GM21619 (cell line): ENCODE data around the gene RHBDL2.
A peak's percentile ranks its signal among the peaks of the same experiment; 100 is the strongest.
"Not testable (repeated sequence)": the region's sequence is repeated elsewhere in the genome, so short reads cannot be mapped to it uniquely, and the experiment has no call there.

Experiments
- ATAC-seq: cut with Tn5 transposase; IDR thresholded peaks from one replicate; pipeline ENCODE4 v1.9.1; 2021; ENCODE audit not compliant: unreplicated experiment

RHBDL2 gene

DNA sequence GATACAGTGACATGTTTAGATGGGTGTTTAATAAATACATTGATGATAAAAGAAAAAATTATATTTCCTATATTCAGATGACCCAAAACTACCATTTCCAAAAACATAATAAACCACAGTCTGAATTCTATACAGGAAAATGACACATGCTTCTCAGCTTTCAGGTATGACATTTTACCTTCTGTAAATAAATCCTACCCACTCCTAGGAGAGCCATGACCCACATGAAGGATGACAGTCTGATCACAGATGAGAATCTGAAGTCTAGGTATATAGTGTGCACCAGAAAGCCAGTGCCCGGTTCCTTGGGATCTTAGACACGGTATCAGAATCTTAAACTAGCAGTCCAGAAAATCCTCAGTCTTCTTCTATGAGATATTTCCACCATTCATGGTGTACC lies 56.5 kb downstream of the RHBDL2 start:
- ATAC-seq = no peak

DNA sequence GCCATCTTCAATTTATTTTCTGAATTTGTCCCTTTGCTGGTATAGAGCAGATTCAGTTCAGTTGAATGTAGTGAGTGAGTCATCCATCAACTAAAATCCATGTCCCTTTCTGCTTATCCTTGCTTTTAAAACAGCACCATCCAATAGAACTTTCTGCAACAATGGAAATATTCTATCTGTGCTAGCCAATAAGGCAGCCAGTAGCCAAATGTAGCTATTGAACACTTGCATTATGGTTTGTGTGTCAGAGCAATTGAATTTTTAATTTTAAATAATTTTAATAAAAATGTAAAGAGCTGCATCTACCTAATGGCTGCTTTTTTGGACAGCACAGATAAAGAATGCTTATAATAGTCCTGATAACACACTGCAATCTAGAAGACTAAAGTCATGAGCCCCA lies 60.1 kb downstream of the RHBDL2 start, which contains the start of gene GJA9:
TSS of gene GJA9 (minus strand) at position 101 of the 400 bp plus-strand sequence. CDS start 5,489 bp downstream, outside the sequence.
- no peak for ATAC-seq

DNA sequence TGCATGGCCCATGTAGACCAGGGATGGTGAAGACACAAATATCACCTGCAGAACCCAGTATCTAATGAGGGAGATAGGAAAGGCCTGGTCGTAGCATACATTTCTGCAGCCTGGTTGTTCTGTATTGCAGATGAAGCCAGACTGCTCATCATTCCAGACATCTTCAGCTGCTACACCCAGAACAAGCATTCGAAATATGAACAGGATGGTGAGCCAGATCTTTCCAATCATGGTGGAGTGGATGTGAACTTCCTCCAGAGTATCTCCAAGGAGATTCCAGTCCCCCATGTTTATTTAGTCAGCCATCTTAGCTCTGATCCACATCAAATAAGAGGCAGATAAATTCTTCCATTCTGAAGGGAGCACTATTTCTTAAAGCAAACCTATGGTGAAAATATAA lies 65.8 kb downstream of the RHBDL2 start:
- ATAC-seq = no peak

DNA sequence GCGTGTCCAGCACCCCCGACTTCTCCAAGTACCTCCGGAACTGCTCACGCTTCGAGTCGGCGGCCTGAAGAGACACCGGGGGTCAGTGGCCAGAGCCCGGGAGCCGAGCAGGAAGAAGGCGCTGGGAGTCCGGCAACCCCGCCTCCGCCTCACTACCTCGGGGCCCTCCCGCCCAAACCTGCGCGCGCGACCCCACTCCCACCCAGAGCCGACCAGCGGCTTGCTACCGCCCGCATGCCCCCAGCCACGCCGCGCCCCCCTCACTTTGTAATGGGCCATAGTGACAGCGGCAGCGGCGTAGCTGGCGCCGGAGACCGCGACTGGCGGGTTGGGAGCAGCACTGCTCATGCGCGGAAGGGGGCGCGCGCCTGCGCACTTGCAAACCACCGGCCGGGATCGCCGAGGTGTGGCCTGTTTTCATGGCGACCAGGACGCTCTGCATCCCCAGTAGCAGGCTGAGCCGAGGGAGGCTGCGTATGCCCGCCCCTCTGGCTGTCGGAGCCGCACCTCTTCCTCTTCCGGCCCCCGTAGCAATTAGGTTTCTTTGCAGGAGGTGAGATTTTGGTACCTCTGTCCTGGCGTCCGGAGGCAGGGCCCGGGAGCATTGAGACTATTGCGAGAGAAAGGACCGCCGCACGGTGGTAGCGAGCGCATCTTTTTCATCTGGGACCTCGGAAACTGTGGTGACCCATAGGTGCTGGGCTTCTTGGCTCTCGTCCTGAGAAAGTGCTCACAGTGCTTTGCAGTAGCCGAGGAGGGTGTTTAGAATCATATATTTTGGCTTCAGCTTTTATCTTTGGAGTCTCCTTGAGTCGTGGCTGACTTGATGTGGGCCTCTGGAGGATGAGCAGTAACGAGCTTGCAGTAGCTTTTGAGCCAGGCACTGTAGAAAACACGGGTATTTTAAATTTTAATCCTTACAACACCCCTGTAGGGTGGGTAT lies 68.3 kb downstream of the RHBDL2 start, which contains the start of gene MYCBP:
TSS of gene MYCBP (minus strand) at position 322 of the 943 bp plus-strand sequence. CDS start at position 279, 43 bp downstream.
- peak; percentile 92 for ATAC-seq

DNA sequence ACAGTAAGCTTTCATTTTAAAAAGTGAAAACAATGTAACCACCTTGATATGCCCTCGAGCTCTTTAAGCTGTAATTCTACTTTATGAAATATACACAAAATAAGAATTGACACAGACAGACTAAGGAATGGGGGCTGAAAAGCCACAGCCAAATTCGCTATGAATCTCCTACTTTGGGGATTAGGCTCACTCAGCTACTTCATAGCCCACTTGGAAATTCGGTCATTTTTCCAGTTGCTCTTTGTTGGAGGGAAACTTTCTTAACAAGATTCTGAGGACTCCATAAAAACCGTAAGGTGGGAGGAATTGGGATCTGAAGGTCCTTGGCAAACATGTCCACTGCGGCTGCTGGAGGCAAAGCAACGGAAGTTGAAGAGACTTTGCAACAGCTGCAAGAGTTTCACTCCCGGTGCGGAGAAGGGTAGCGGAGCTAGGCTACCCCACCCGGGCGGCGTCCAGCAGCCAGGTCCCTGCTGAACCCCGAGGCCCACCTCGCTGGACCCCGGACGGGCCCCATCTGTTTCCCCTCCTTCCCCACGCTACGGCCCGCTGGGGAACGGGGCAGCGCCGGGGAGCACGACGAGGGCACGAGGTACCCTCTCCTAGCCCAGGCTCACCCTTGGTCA lies 69.1 kb downstream of the RHBDL2 start:
- ATAC-seq = peak; percentile 28

DNA sequence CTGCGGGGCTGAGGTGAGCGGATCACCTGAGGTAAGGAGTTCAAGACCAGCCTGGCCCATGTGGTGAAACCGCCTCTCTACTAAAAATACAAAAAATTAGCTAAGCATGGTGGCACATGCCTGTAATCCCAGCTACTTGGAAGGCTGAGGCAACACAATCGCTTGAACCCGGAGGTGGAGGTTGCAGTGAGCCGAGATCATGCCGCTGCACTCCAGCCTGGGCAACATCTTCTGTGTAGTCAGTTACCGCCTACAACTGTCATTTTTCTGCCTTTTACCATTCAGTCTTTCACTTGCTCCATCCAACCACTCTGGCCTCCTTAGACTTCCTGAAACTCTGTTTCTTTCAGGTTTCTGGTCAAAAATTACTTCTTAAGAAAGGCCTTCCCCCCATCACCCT lies 70.6 kb downstream of the RHBDL2 start:
- no peak for ATAC-seq

DNA sequence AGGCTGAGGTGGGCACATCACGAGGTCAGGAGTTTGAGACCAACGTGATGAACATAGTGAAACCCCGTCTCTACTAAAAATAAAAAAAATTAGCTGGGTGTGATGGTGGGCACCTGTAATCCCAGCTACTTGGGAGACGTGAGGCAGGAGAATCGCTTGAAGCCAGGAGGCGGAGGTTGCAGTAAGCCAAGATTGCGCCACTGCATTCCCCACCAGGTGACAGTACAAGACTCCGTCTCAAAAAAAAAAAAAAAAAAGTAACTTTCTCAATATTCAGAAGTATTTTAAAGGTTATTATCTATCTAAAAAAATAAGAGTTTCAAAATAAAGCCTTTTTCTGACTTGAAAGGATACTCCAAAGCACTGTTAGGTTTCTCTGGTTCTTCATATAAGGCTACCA lies 74.4 kb downstream of the RHBDL2 start:
- ATAC-seq = no peak

DNA sequence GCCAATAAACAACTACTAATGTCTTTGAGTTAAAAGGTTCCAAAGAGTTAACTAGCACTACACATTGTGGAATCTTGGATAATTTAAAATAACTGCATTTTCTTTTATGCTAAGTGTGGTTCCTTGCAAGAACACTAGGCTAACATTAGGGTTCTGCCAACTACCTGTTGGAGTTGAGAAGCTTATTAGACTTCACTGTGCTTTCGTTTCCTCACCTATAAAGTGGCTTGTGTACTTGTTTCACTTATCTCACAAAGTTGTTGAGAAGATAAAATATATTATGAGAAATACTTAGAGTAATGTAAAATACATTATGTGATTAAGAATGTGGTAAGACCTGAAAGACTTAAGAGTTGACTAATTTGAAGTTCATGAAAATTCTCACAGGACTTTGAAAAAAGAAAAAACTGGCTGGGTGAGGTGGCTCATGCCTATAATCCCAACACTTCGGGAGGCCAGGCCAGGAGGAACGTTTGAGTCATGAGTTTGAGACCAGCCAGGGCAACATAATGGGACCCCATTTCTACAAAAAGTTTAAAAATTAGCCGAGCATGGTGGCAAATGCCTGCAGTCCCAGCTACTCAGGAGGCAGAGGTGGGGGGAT lies 76.4 kb downstream of the RHBDL2 start:
- ATAC-seq = no peak

DNA sequence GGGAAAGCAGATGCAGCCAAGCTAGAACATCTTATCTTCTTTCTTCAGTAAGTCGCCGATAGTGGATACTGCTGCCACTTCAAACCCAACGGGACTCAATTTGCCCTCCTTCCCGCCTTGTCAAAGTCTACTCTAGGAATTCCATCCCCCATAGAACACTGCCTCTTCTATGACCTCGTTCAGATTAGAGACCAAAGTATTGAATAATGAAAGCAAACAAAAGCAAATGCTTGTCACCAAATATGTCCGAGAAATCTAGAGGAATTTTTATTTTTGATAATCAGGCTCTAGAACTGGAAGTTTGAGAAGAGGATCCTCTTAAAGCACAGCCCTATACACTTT lies 81.2 kb downstream of the RHBDL2 start:
- no peak for ATAC-seq

DNA sequence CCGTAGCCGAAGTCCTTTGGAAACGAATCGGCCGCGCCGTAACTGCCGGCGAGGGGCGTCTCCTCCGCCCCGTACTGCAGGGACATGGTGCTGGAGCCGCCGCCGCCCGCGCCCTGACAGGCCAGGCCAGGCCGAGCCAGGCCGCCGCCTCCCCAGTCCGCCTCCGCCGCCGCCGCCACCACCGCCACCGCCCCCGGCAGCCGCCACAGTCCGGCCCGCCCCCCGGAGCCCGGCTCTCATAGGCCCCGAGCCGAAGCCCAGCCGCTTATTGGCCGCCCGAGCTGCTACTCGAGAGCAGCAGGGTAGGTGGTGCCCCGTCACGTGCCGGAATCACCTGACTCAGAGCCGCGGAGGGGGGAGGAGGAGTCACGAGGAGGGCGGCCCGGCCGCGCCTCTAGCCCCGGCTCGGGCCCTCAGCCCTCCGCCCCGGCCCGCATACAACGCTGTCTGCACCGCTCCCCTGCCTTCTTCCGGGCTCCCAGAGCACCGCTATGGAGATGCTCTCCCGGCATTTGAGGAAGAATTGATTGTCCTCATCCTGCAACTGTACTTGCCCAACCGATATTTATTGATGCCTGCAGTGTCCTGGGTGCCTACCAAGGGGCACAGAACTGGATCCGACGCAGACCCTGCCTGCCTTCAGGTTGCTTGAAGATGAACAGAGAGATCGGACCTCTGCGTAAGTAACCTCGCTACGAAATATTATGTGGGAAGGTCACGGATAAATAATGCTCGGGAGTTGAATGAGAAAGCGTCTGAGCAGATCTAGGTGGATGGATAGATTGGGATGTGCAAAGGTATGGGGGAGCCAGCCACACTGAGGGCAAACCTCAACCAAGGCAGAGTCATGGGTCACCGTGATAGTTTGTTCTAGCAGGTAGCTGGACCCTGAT lies 81.8 kb downstream of the RHBDL2 start, which contains the start of gene RRAGC:
TSS of gene RRAGC (minus strand) at position 212 of the 893 bp plus-strand sequence. CDS start at position 86, 126 bp downstream.
- ATAC-seq = peak; percentile 87

DNA sequence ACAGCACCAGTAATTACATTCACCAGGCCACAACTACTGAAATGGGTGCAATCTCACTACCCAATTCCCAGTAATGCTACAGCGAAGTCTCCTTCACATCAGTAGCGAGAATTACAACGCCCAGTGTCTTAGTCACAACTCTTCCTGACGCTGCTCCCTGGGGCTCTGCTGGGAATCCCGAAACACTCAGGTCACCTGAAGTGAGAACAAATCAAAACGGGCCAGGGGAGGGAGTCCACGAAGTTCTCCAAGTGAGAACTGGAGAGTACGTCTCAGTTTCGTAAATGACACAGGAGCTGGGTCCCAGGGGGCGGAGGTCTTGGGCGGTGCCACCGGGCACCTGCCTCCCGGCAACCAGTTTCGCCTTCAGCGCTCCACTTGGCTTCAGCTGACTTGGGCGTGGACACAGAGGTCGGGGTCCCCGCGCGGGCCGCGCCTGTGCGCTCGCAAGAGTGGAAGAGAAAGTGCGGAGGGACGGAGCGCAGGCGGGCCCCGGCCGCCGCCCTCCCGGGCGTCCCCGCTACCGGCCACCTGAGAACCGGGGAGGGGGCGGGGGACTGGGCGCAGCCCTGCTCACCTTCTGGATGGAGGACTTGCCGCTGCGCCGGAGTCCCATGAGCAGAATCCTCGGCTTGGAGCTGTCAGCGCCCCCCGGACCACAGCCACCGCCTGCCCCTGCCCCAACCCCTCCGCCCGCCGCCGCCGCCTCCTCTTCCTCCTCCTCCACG lies 82.6 kb downstream of the RHBDL2 start:
- ATAC-seq = peak; percentile 33

DNA sequence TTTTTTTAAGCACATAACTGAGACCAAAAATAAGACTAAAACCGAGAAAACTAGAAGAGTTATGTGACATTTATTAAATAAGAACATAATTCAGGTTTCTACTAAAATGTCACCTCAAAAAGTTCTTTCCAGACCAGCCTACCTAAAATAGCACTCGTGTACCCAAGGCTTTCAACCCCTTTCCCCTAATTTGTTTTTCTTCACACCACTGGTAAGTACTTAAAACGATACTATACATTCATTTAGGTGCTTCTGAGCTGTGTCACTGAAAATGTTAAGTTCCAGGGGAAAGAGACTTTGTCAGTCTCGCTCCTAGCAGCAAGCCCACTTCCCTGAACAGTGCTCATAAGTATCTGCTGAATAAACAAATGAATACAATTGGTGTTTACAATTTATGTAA lies 88.8 kb downstream of the RHBDL2 start:
- peak; percentile 47 for ATAC-seq

DNA sequence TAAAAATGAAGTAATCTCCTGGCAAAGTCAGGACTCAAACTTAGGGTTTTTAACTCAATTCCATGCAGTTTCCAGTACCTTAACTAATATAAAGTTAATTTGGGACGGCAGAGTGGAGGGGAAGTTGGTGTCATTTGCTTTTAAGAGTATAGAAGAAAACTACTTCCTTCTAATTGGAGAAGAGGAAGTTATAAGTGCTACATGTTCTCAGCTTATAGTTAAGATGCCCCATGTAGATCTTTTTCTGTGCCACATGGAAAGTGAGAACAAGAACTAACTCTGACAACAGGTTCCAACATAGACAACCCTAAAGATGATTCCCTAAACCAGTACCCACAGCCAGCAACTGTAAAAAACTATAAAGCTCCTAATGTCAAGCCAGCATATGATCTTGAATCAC lies 93.6 kb downstream of the RHBDL2 start:
- ATAC-seq = no peak

DNA sequence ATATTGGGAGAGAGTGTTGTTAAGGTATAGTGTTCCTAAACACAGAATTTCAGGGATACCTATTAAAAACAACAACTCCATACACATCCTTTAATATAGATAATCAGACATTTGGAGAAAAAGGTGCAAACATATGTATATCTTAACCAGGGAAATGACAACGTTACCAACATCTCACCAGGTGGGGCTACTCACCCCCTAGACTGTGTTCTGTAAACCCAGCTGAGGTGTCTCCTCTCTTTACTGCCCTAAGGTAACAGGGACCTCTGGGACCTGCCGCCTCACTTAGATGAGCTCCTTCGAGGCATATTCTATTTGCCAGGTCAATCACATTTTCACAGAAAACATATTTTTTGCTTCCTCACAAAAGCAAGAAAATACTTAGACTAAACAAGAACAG lies 95.4 kb downstream of the RHBDL2 start:
- ATAC-seq = no peak

DNA sequence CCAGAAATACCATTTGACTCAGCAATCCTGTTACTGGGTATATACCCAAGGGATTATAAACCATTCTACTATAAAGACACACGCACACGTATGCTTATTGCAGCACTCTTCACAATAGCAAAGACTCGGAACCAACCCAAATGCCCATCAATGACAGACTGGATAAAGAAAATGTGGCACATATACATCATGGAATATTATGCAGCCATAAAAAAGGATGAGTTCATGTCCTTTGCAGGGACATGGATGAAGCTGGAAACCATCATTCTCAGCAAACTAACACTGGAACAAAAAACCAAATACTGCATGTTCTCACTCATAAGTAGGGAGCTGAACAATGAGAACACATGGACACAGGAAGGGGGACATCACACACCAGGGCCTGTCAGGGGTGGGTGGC lies 96.5 kb downstream of the RHBDL2 start:
- not testable (repeated sequence) for ATAC-seq

DNA sequence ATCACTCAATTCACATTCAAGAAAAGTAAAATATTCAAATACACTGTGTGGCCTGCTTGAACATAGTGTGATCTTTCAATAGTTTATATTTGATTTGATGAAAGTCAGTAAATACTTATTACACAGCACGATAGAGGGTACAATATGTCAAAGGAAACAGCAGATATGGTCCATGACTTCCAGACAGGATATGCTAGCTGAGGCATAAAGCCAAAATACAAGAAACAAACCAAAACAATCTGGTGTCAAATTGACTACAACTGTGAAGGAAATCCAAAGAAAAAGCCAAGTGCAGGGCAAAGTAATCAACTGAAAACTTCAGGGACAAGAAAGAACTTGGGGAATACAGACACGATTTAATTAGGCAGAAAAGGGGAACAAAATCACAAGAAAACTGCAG lies 101.3 kb downstream of the RHBDL2 start:
- ATAC-seq = no peak

DNA sequence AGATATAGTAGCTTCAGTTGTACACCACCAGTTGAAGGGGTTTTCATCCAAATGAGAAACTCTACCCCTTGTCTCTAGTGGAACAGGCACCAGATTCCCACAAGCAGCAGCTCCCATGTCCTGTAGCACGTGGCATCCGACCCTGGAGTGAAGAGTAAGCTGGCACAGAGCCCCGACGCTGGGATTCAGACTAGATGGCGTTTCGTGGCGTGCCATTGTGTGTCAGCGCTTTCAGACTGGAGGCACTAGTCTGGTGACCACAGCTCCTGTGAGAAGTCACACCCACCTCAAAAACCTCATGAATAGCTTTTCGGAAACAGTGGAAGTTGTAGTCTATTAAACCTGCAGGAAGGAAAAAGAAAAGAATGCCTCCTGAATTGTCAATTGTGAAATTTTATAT lies 102.3 kb downstream of the RHBDL2 start:
- no peak for ATAC-seq

DNA sequence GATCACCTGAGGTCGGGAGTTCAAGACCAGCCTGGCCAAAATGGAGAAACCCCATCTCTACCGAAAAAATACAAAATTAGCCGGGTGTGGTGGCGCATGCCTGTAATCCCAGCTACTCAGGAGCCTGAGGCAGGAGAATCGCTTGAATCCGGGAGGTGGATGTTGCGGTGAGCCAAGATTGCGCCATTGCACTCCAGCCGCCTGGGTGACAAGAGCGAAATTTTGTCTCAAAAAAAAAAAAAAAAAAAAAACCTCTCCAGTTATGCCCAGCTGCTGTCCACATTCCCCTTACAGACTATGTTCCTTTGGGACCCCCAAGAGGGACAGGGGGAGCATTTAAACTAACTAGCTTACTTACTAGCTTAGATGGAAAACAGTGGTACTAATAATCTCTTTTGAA lies 105.3 kb downstream of the RHBDL2 start:
- ATAC-seq = not testable (repeated sequence)
